DND-41 (cell line): ENCODE measurements around the gene MAGEH1.
A peak's percentile ranks its signal among the peaks of the same experiment; 100 is the strongest.

Experiments
- ATAC-seq: fragments of 200-7000 bp; cut with Tn5 transposase; 3 replicates; pipeline ENCODE4 v1.9.1; 2021; ENCODE audit warnings: low read depth; ENCODE audit not compliant: insufficient read depth
- DNase-seq: peaks from one replicate; pipeline ENCODE4 v3.0.0-alpha.2; 2020
- H2AFZ ChIP-seq: 2 replicates; pipeline ENCODE4 v1.6.0; 2012; ENCODE audit warnings: low read depth, low read length
- H3K27ac ChIP-seq: 2 replicates; pipeline ENCODE4 v1.5.1; 2012; ENCODE audit warnings: low read length, inconsistent platforms
- H3K27me3 ChIP-seq: fragments of 200-600 bp; sonication (generic); 2 replicates; pipeline ENCODE4 v1.6.0; 2012; ENCODE audit warnings: low read length, mild to moderate bottlenecking, inconsistent platforms; ENCODE audit not compliant: insufficient read depth, poor library complexity
- H3K36me3 ChIP-seq: 2 replicates; pipeline ENCODE4 v1.5.1; 2012; ENCODE audit warnings: low read length, inconsistent platforms; ENCODE audit not compliant: insufficient read depth
- H3K4me1 ChIP-seq: 2 replicates; pipeline ENCODE4 v1.5.1; 2012; ENCODE audit warnings: mild to moderate bottlenecking, low read length; ENCODE audit not compliant: insufficient read depth
- H3K4me2 ChIP-seq: 2 replicates; pipeline ENCODE4 v1.6.0; 2012; ENCODE audit warnings: mild to moderate bottlenecking, moderate library complexity, low read length, inconsistent platforms; ENCODE audit not compliant: insufficient read depth
- H3K4me3 ChIP-seq, 2 experiments: fragments of 200-600 bp in 1 of 2; shearing (Covaris generic) in 1 of 2; 2 replicates each; pipeline ENCODE4 v1.5.1; 2012 to 2016; ENCODE audit warnings: inconsistent platforms in 2 of 2, low read length in 2 of 2, mild to moderate bottlenecking in 2 of 2, low read depth in 1 of 2, moderate library complexity in 1 of 2
- H3K79me2 ChIP-seq: 2 replicates; pipeline ENCODE4 v1.6.0; 2012; ENCODE audit warnings: low read length, inconsistent platforms; ENCODE audit not compliant: insufficient read depth
- H3K9ac ChIP-seq: 2 replicates; pipeline ENCODE4 v1.6.0; 2012; ENCODE audit warnings: low read depth, mild to moderate bottlenecking, inconsistent platforms, low read length, moderate library complexity
- H3K9me3 ChIP-seq: 2 replicates; pipeline ENCODE4 v1.5.1; 2012; ENCODE audit warnings: low read length, moderate library complexity, mild to moderate bottlenecking, inconsistent platforms; ENCODE audit not compliant: insufficient read depth, severe bottlenecking
- H4K20me1 ChIP-seq: 2 replicates; pipeline ENCODE4 v1.6.0; 2012; ENCODE audit warnings: low read length; ENCODE audit not compliant: insufficient read depth
- EZH2 ChIP-seq: IDR thresholded peaks from 3 replicates; pipeline ENCODE4 v1.6.1; 2012; ENCODE audit warnings: borderline replicate concordance, low read depth, mild to moderate bottlenecking, moderate library complexity, low read length, inconsistent platforms; ENCODE audit not compliant: severe bottlenecking
- TF ChIP-seq, protein P1 (sequence below): IDR thresholded peaks from 2 replicates; pipeline ENCODE4 v1.5.1; 2012; ENCODE audit warnings: borderline replicate concordance, low read length, moderate library complexity, mild to moderate bottlenecking; ENCODE audit not compliant: poor library complexity, severe bottlenecking; ENCODE audit errors: extremely low read depth

MAGEH1 gene

DNA sequence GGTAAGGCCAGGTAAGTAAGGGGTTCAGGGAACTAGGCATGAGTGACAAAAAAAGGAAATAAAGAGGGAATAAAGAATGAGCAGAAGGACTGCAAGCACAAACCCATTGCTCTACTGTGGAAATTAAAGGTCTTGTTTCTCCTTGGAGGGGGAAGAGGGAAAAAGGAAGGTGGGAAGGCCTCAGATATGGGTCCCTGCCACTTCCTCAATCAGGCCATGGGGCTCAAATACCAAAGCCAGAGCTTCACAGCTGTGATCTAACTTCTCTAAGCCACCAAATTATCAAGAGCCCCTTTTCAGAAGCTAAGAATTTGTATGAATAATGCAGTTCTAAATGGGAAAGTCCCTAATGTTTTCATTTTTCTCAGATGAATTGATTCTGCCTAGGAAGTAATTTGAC is 33.0 kb downstream of the MAGEH1 start:
- no peak overlapping the region for H3K4me3 ChIP-seq
- no peaks in the 10 kb centered on the region for H3K27me3 ChIP-seq
- H3K4me2 ChIP-seq: no peak overlapping the region
- H3K9me3 ChIP-seq: no peaks in the 10 kb centered on the region
- no peak overlapping the region for H3K27ac ChIP-seq
- DNase-seq (no peak), ATAC-seq (no peak)
- H3K9ac ChIP-seq: no peak overlapping the region
- H3K79me2 ChIP-seq: no peaks in the 10 kb centered on the region
- H4K20me1 ChIP-seq: no peaks in the 10 kb centered on the region
- no peak overlapping the region for H2AFZ ChIP-seq
- 0 out of 2 replicates have a peak, but pooled peaks cover 9% of the 10 kb centered on the region for H3K36me3 ChIP-seq
- TF ChIP-seq, protein P1, sequence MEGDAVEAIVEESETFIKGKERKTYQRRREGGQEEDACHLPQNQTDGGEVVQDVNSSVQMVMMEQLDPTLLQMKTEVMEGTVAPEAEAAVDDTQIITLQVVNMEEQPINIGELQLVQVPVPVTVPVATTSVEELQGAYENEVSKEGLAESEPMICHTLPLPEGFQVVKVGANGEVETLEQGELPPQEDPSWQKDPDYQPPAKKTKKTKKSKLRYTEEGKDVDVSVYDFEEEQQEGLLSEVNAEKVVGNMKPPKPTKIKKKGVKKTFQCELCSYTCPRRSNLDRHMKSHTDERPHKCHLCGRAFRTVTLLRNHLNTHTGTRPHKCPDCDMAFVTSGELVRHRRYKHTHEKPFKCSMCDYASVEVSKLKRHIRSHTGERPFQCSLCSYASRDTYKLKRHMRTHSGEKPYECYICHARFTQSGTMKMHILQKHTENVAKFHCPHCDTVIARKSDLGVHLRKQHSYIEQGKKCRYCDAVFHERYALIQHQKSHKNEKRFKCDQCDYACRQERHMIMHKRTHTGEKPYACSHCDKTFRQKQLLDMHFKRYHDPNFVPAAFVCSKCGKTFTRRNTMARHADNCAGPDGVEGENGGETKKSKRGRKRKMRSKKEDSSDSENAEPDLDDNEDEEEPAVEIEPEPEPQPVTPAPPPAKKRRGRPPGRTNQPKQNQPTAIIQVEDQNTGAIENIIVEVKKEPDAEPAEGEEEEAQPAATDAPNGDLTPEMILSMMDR: no peak
- no peak for TF ChIP-seq EZH2
- peaks cover 16% of the 10 kb centered on the region for H3K4me1 ChIP-seq

DNA sequence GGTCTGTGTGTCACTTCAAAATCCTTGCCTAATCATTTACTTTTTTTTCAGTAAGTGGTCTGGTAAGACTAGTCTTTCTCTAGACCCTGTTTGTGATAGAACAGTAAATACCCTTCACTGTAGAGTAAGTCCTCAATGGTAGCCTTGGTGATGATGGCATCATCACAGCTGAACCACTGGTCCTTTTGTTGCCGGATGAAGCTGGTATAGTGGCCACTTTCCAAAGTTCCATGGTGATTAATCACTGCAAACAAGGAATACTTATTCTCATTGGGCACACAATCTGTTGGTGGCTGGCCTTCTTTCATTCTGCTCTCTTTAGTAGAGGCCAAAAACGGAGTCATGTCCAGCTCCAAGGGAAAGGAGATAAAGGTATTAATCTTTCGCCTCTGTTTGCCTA is 34.8 kb downstream of the MAGEH1 start:
- no peak overlapping the region for H3K27ac ChIP-seq
- H3K4me2 ChIP-seq: no peak overlapping the region
- no peak for DNase-seq

DNA sequence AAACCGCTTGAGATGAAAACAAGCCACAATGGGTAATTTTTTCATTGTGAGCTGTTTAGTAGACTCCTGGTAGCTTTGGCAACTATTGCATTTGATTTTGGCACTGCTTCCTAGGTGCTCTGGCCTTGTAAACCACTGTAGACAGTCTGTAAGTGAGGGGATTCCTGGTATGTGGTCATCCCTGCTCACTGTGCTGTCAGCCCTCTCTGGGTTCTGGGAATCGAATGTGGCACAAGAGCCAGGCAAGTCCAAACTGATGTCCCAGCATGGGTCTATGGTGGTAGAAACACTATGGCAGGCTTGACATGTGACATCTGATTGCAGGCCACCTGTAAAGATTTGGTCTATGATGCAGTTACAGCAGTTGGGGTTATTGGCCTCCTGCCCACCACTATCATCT is 35.2 kb downstream of the MAGEH1 start:
- Histone ChIP-seq H2AFZ (no peak overlapping the region), H3K4me2 (peak overlapping the region; percentile 64; the same call in 1 of the 2 replicates), H3K9ac (no peak overlapping the region), H4K20me1 (no peaks in the 10 kb centered on the region), H3K27me3 (no peaks in the 10 kb centered on the region), H3K4me3 (no peak overlapping the region), H3K27ac (no peak overlapping the region), H3K79me2 (no peaks in the 10 kb centered on the region), H3K36me3 (0 out of 2 replicates have a peak, but pooled peaks cover 9% of the 10 kb centered on the region), H3K9me3 (no peaks in the 10 kb centered on the region), H3K4me1 (peaks cover 28% of the 10 kb centered on the region)
- TF ChIP-seq, protein P1: no peak
- no peak for TF ChIP-seq EZH2
- no peak for ATAC-seq
- no peak for DNase-seq

More for the DNA sequence above, 34.8 kb downstream of the MAGEH1 start:
- Histone ChIP-seq H3K79me2 (no peaks in the 10 kb centered on the region), H3K4me3 (no peak overlapping the region), H3K9me3 (no peaks in the 10 kb centered on the region), H3K27me3 (no peaks in the 10 kb centered on the region), H3K4me1 (peaks cover 28% of the 10 kb centered on the region), H4K20me1 (no peaks in the 10 kb centered on the region), H3K9ac (no peak overlapping the region), H3K36me3 (0 out of 2 replicates have a peak, but pooled peaks cover 9% of the 10 kb centered on the region), H2AFZ (no peak overlapping the region)
- no peak for TF ChIP-seq EZH2
- TF ChIP-seq, protein P1: no peak
- no peak for ATAC-seq

DNA sequence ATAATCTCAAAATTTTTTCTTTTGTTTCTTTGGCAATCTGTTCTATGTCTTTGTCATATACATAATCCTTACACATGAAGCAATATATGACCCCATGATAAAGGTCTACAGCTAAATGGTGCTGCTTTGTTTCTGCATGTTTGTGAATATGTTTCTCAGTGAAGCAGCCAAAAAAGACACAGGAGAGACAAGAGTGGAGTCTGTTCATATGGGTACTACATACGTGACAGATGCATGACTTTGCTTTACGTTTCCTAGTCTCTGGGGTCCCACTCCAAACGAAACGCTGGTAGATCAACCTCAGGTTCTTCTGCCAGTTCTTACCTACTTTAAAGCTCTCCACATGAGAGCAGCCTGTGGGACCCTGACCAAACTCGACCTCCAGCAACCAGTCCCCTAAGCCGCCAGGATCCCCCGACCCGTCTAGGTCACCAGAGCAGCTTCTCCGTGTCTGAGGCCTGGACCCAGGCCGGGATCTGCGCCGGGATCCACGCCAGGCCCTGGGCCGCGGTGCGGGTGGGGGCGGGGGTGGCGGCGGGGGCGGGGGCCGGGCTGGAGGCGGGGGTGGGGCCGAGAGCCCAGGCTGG is 36.2 kb downstream of the MAGEH1 start:
- Histone ChIP-seq H2AFZ (peak overlapping the region; percentile 80), H3K27me3 (no peaks in the 10 kb centered on the region), H3K79me2 (no peaks in the 10 kb centered on the region), H3K4me2 (peak overlapping the region; percentile 64), H4K20me1 (no peaks in the 10 kb centered on the region), H3K27ac (peak overlapping the region; percentile 86), H3K9me3 (no peaks in the 10 kb centered on the region), H3K4me1 (peaks cover 28% of the 10 kb centered on the region), H3K4me3 (peak overlapping the region; percentile 29 to 71; a peak in 3 of 4 replicates), H3K9ac (peak overlapping the region; percentile 85), H3K36me3 (0 out of 2 replicates have a peak, but pooled peaks cover 9% of the 10 kb centered on the region)
- no peak for DNase-seq
- TF ChIP-seq, protein P1: no peak
- no peak for TF ChIP-seq EZH2
- no peak; the same call in 2 of the 3 replicates for ATAC-seq
